GM18907 (cell line): Measurements from ENCODE around the gene HOXC6.
"Not testable (repeated sequence)": the region's sequence is repeated elsewhere in the genome, so short reads cannot be mapped to it uniquely, and the experiment has no call there.

Experiments used
- ATAC-seq: cut with Tn5 transposase; IDR thresholded peaks from one replicate; pipeline ENCODE4 v1.9.1; 2021; ENCODE audit warnings: mild to moderate bottlenecking, moderate library complexity; ENCODE audit not compliant: unreplicated experiment

The HOXC6 gene

GRCh38 chr12:54052438-54053002, 24.3 kb downstream of the HOXC6 start:
- peak; percentile 15 for ATAC-seq

DNA sequence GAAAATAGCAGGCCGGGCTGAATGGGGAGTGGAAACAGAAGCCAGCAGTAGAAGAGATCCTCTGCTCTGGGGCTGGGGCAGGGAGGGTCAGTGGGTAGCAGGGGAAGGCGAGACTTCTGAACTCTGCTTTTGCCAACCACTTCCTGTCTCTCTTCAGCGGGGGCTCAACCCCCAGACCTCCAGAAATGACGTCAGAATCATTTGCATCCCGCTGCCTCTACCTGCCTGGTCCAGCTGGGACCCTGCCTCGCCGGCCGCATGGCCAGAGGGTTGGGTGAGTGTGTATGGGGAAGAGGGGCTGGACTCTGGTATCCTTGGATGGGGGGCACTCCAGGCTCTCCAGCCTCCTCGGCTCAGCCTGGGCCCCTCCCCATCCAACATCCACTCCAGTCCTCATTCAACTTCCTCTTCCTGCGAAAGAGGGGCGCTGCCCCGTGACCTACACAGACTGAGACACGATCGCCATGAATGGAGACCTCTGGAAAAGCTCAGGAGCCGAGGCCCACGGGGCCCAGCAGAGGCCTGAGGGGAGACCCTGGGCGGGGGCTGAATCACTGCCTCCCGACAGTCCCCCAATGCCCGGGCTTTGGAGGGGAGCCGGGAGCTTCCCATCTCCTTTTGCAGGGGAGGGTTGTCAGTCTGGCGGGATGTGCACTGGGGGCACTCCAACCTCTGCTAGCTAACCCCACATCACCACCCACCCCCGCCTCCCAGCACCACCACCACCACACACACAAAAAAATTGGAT, 24.9 kb downstream of the HOXC6 start:
- ATAC-seq, result peak; percentile 77

DNA sequence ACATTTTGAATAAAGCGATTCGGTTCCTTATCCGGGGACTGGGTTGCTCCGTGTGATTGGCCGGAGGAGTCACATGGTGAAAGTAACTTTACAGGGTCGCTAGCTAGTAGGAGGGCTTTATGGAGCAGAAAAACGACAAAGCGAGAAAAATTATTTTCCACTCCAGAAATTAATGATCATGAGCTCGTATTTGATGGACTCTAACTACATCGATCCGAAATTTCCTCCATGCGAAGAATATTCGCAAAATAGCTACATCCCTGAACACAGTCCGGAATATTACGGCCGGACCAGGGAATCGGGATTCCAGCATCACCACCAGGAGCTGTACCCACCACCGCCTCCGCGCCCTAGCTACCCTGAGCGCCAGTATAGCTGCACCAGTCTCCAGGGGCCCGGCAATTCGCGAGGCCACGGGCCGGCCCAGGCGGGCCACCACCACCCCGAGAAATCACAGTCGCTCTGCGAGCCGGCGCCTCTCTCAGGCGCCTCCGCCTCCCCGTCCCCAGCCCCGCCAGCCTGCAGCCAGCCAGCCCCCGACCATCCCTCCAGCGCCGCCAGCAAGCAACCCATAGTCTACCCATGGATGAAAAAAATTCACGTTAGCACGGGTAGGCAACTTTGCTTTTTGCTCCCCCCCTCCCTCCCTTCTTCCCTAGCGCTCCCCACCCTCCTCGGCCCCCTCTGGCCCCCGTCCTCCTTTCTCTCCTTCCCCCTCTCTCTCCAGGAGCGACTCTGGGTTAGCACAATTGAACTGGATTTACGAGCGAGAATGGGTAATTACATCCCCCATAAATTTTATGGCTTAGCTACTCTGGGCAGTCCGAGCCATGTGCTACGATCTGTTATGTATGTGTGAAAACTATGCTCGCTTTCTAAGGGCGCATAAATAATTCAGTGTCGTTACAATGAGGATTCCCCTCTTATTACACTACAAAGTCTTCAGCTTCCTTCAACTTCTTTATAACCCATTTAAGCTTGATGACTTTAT, 25.8 kb downstream of the HOXC6 start, which contains the start of gene HOXC4:
HOXC4 (plus strand) TSS at position 85 of the 991 bp plus-strand sequence; CDS start at position 173, 88 bp downstream.
- ATAC-seq, result peak; percentile 30

- no peak for ATAC-seq
Measured at GRCh38 chr12:54054742-54055194, 26.5 kb downstream of the HOXC6 start.

DNA sequence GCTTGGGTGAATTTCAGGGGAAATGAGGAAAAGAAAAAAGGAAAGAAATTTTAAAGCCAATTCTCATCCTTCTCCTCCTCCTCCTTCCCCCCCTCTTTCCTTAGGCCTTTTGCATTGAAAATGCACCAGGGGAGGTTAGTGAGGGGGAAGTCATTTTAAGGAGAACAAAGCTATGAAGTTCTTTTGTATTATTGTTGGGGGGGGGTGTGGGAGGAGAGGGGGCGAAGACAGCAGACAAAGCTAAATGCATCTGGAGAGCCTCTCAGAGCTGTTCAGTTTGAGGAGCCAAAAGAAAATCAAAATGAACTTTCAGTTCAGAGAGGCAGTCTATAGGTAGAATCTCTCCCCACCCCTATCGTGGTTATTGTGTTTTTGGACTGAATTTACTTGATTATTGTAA, 27.3 kb downstream of the HOXC6 start:
- ATAC-seq, result no peak

DNA sequence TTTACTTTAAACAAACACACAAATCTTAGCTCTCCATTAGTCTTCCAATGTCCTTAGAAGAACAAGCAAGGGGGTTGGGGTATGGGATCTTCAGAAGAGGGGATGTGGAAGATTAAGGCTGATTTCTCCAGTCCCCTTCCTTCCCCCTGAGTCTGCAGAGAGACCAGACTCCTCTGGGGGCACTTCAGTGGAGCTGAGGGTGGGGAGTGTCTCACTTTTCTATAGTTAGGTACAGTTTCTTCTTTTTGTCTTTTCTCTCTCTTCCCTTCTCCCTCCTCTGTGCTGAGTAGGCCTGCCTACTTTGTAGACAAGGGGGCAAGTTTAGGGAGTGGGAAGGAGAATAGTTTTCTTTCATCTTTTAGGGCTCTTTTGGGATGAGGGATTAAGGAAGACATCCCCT, 27.9 kb downstream of the HOXC6 start:
- no peak for ATAC-seq

DNA sequence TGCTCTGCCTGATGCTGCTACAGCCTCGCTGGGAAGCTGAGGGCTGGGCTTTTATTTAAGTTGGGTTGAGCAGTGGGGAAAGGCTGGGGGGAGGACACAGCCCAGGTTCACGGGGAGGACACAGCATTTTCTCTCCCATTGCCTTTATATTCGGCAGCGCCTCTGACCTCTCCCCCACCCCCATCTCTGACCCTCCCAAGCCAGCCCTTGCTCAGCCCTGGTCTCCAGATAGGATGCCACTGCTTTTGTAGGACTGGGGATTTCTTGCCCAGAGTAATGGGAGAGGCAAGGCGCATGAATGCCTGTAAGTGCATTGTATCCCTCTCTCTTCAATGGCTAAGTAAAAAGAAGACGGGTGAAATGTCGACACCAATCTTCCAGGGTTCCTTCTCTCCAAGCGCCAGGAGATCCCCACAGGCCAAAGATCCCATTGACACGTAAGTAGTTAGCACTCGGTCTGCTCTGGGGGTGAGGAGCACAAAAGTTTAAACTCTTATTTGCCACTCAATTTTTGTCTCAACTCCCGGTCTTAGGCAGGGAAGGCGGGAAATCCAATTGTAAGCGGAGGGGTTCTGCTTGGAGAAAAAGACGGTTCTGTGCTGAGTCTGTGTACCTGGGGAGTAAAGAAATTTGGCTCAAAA, 30.0 kb downstream of the HOXC6 start:
- no peak for ATAC-seq

DNA sequence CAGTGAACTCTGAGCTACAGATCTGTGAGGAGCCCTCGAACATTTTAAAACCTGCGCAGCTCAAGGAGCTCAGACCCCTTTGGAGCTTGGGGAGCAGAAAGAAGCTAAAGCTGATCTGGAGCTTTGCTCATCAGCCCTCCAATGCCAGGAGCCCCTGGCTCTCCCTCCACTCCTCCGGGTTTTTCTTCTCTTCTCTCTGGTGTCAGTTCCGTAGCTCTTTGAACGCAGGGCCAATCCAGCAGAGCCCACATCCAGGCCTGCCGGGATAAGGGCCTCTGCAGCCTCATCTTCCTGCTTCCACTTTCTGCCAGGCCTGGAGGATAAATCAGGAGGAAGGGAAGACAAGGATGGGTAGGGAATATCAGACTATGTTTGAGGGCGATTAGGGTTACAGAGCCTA, 31.4 kb downstream of the HOXC6 start:
- no peak for ATAC-seq

- no peak for ATAC-seq
Measured at GRCh38 chr12:54060174-54060974, 32.1 kb downstream of the HOXC6 start.

DNA sequence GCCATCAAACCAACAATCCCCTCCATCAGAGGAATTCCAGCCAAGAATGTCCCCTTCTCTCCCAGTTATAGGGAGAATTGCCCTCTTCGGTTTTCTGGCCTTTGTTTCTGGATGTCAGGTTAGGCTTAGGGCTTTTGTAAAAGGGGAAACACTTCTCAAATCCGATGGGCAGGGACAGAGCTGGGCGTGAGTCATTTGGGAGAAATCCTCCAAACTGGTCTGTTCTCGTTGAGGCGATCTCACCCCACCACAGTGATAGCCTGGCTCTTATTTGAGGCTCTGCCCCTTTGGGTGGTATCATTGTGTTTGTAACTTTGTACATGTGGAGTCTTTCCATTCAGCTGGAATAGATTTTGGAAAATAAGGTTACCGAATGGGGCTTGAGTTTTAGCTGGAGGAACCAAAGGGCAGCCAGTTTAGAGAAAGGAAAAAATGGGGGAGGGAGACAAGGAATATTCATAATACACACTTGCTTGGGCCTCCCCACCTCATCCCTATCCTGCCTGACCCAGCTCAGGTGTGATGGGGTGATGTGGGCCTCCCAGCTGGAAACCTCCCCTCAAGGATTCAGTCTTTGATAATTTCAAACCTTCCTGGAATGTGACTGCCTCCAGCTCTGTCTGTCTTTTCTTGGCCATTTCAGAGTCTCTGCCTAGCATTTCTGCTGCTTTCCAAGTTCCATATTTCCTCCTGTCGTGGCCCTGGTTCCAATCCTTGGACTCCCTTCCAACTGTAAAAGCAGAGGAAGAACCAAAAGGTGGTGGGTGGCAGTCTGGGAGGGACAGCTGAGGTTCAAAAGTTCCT, 32.9 kb downstream of the HOXC6 start:
- ATAC-seq, result no peak

GRCh38 chr12:54065677-54066076, 37.4 kb downstream of the HOXC6 start:
- ATAC-seq, result no peak

DNA sequence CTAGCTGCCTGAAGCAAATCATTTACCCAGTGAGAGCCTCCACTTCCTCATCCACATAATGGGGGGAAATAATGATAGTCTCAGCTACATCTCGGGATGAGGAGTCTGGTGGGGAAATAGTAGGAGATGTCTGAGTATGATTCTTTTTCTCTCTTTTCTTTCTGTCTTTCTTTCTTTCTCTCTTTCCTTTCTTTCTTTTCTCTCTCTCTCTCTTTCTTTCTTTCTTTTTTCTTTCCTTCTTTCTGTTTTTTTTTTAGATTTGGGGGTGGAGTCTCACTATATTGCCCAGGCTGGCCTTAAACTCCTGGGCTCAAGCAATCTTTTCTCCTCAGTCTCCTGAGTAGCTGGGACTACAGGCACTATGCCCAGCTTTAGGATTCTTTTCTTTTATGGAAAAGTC, 38.2 kb downstream of the HOXC6 start:
- ATAC-seq, result no peak

- no peak for ATAC-seq
Measured at GRCh38 chr12:54068418-54069070, 40.3 kb downstream of the HOXC6 start.

DNA sequence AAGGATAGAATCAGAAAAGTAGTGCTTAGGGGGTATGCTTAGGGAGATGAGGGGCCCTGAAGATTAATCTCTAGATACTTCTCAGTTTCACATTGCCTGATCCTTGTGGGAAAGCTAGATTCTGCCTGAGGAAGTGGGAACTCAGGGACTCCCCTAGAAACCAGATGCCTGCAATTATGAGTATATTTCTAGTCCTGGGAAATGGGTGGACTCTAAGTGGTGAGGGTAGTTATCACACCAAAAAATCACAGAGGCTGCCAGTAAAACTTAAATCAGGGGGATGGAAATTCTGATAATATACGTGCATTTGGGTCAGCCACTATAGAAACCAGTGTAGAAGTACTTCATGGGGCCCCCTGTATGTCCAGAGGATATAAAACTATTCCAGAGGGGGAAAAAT, 43.7 kb downstream of the HOXC6 start:
- ATAC-seq, result no peak

GRCh38 chr12:54074308-54074707, 46.1 kb downstream of the HOXC6 start:
- ATAC-seq, result no peak

DNA sequence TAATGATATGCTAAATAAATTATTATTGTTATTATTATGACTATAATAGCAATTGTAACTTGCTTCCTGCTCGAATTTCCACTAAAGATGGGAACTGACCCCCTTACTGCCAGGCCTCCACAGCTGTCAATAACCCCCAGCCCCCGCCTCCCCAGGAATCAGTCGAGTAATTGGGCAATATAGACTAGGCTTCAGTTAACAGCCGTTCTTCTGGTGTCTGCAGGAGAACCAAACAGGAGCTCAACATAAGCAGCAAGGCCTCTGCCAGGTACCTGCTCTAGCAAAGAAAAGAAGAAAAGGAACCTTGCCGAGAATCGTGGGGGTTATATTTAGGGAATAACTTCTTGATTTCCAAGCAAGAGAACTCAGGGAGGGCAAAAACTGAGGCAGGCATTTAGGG, 47.2 kb downstream of the HOXC6 start:
- ATAC-seq, result no peak

DNA sequence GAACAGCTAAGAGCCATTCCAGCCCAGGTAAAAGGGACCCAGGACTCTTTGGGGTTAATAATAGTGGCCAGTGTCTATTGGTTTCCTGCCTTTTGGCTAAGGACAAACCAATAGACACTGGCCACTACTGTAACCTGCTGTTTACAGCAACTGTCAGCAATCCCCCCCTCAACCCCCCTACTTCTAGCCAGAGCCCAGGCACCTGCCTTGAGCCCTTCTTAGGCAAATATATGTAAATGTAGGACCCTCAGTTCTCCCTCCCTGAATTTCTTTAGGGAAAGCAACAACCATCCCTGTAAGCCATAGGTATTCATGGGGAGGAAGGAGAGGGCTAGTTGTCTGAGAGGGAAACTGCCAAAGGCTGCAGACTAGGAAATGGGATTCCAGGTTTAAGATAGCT, 47.7 kb downstream of the HOXC6 start:
- no peak for ATAC-seq

DNA sequence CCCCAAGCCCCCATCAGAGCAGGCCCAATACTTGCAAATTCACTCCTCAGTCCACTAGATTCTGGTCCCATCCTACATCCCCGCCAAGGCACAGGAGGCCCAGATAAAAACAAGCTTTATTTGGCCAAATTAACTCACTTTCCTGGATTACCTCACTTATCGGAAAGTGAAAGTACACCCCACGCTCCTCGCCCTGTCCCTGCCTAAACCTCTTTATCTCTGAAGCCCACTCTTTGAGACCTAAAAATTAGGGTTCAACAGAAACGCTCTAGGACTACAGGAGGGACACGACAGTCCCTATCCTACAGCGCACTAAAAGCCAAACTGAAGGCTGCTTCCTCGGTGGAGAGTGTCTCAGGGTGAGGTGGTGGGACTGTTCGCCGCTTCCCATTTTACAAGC, 49.6 kb downstream of the HOXC6 start:
- ATAC-seq, result not testable (repeated sequence)

DNA sequence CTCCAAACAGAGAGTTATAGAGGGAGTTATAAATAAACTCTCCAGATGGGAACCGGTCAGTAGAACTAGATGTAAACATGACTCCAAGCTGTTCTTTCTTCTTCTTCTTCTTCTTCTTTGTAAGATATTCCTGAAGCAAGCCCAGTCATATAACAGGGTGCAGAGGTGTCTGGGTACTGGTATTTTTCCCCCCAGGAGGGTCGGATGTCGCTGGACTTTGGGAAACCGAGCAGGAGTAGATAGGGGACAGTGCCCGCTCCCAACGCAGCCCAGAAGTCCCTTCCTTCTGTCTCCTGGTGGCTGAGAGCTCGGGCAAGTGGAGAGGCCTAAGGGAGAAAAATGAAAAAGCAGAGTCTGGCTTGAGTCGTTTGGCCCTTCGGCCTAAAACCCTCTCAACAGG, 50.9 kb downstream of the HOXC6 start:
- ATAC-seq, result not testable (repeated sequence)
